Epithelial cell of proximal tubule (primary cell): Measurements from ENCODE around the gene SKP1. TPM values are rescaled to one million over a fixed set of nuclear protein-coding genes. Genes with fewer than 3 reads are reported as not detected.

Experiments used
- DNase-seq: peaks from one replicate; pipeline ENCODE4 v3.0.0-alpha.2; 2011; ENCODE audit warnings: low read depth
- H3K4me3 ChIP-seq: 2 replicates; pipeline ENCODE4 v1.5.1; 2011; ENCODE audit warnings: low read depth, mild to moderate bottlenecking, low read length
- total RNA-seq: library from RNA; depleted of rRNA; stranded (reverse); fragments of >200 nt; gene quantifications from 2 replicates; pipeline ENCODE4 v1.2.3, GENCODE V29; 2015
- TF ChIP-seq, protein P1 (sequence below): conservative IDR thresholded peaks from 2 replicates; pipeline ENCODE4 v1.5.1; 2012; ENCODE audit warnings: low read depth, mild to moderate bottlenecking, low read length

SKP1 gene
- total RNA-seq, 1 donor from 2014 or later, result 277 TPM

DNA sequence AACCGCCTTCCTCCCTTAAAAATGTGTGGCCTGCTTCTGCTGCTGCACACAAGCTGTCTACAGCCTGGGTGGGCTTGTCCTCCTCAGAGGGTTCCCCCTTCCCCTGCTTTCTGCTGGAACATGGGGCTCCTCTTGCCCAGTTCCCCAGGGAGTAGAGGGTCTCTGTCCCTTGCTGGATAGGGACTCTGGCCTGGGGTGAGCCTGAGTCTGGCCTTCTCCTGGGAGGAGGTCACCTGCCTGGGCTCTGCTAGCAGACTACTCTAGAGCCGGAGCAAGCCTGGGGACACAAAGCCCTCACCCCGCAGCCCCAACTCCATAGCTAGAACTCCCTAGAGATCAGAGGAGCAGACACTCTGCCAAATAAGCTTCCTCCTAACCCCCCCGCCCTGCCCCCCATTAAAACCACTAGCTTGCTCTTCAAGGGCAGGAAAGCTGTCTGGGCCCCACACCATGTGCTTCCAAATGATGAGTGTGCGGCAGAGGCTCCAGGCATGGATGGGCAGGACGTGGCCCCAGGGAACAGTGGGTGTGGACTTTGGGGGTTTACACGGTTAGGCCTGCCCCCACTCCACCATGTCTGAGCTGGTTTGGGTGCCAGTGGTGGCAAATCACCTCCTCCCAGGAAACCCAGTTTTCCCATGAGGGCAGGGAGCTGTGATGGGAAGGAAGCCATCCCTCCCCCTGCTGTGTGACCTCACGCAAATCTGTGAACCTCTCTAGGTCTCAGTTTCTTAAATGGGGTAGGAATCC is 52.3 kb downstream of the SKP1 start:
- no peak overlapping the region for H3K4me3 ChIP-seq
- TF ChIP-seq, protein P1, sequence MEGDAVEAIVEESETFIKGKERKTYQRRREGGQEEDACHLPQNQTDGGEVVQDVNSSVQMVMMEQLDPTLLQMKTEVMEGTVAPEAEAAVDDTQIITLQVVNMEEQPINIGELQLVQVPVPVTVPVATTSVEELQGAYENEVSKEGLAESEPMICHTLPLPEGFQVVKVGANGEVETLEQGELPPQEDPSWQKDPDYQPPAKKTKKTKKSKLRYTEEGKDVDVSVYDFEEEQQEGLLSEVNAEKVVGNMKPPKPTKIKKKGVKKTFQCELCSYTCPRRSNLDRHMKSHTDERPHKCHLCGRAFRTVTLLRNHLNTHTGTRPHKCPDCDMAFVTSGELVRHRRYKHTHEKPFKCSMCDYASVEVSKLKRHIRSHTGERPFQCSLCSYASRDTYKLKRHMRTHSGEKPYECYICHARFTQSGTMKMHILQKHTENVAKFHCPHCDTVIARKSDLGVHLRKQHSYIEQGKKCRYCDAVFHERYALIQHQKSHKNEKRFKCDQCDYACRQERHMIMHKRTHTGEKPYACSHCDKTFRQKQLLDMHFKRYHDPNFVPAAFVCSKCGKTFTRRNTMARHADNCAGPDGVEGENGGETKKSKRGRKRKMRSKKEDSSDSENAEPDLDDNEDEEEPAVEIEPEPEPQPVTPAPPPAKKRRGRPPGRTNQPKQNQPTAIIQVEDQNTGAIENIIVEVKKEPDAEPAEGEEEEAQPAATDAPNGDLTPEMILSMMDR, result no peak
- DNase-seq, result no peak

DNA sequence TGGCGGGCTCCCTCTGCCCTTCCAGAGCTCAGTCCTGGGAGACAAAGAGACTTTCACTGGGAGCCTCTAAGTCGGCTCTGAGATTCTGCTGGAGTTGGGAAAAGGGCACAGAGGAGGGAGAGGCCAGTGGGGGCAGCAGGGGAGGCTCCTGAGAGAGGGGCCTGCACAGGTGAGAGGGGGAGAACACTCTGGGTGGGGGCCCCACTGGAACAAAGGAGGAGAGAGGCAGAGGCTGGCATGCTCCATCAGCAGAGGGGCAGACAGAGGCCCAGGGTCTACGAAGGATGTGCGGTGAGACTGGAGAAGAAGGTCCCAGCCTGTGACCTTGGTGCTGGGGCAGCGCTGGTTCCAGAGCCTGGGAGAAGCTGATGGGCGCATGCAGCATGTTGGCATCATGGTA is 53.4 kb downstream of the SKP1 start:
- TF ChIP-seq, protein P1, result no peak
- no peak overlapping the region for H3K4me3 ChIP-seq
- DNase-seq, result no peak

DNA sequence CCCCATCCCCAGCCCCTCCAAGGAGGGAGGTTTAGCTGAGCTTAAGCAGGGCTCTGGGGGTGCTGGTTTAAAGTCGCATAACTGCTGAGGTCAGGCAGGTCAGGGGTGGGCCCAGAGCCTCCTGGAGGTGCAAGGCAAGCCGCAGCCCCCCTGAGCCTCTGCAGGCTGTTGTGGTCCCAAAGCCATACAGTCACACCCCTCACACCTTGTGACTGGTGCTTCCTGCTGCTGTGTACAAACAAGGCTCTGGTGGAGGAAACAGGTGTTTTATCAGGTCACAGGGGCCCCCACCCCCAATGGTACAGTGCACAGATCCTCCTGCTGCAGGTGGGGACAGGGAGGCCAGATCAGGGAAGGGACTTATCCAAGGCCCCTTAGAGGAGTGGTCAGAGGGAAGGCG is 54.2 kb downstream of the SKP1 start:
- DNase-seq, result no peak
- TF ChIP-seq, protein P1, result no peak
- H3K4me3 ChIP-seq, result no peak overlapping the region

DNA sequence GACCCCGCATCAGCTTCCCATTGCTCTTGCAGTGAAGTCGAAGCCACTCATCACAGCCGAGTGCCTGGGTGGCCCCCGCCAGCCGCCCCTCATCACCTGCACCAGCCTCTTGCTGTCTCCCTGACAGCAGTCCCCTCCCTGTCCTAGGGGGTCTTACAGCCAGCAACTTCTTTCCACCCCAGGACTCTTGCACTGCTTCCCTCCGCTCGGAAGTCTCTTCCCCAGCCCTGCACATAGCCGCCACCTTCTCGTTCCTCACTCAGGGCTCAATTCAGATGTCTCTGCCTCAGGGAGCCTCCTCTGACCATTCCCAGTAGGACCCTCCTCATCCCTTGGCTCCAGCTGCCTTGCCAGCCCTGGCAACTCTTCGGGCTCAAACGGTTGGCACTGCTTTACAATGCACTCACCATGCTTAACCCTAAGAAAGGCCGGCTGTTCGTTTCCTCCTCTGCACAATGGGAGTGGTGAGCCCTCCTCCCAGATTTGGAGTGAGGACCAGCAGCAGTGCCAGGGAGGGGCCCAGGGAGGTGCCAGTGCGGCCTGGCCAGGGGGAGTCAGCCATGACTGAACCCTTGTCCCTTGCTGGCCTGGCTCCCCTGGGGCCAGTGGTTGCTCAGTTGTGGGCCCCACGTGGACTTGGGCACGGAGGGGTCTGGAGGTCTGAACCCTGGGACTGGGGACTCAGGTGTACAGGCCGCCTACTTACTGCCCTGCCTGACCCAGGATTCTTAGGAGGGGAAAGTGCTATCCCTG is 56.2 kb downstream of the SKP1 start:
- no peak overlapping the region for H3K4me3 ChIP-seq
- DNase-seq, result no peak
- TF ChIP-seq, protein P1, result no peak

DNA sequence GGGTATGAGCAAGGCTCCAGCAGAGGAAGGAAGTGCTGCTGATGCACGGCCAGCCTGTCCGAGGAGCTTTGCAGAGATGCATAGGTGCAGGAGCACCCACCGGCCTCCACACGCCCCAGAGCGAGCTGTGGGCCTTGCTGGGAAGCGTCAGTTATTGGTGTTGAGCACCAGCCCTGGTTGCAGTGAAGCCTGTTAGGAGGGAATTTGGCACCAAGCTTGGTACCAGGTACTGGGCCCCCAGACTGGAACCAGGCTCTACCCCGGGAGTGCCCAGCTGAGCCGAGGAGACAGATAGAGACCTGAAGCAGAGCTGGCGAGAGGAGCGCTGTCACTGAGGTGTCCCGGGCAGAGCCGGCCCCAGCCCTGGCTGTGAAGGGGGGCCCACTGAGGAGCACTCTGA is 57.0 kb downstream of the SKP1 start:
- TF ChIP-seq, protein P1, result no peak
- no peak for DNase-seq
- H3K4me3 ChIP-seq, result no peak overlapping the region

DNA sequence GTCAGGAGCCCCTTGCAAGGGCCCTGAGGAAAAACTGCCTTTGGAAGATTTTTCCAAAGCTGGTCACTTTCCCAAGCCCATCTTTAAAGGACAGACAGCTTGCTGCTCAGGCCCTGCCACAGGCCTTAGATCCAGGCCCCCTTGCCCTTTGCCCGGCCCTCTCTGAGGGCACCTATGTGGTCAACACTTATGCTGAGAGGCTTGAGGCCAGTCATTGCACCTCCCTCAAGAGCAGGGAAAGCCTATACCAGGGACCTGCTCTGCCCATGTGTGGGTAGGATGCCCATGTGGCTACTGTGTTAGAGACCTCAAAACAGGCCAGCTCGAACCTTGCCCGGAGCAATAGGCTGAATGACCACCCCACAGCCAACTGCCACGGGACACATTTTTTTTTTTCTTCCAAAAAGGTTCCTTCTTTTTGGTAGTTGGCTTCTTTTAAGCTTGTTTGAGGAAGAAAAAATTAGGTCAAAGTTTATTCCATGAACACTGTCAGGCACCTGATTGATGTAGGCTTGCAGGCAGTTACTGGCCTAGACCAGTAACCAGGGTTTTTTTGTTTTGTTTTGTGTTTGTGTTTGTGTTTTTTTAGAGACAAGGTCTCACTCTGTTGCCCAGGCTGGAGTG is 58.4 kb downstream of the SKP1 start:
- DNase-seq, result no peak
- no peak overlapping the region for H3K4me3 ChIP-seq
- TF ChIP-seq, protein P1, result no peak
